Activated B cell treated with CpG ODN at 0.5 μM for 24 hours (primary cell): ENCODE results near the gene EEF1G. TPM values are rescaled to one million over a fixed set of nuclear protein-coding genes. Genes with fewer than 3 reads are reported as not detected.

Source experiments
- ATAC-seq: fragments of 200-7000 bp; cut with Tn5 transposase; one replicate; pipeline ENCODE4 v1.10.0; 2021; ENCODE audit warnings: low read depth, mild to moderate bottlenecking, moderate library complexity
- CTCF ChIA-PET: fragments of 350-600 bp; sonication (Branson Sonifier 250); formaldehyde crosslinking; loops from one replicate; lab custom pipeline; 2021; ENCODE audit warnings: antibody characterized with exemption; lab: Charles Lee
- POLR2A ChIA-PET: fragments of 350-600 bp; sonication (Branson Sonifier 250); formaldehyde crosslinking; loops from one replicate; lab custom pipeline; 2021; ENCODE audit warnings: antibody characterized with exemption; lab: Charles Lee
- DNase-seq: peaks from one replicate; pipeline ENCODE4 v3.0.0; 2022
- H3K27ac Mint-ChIP-seq: one replicate; pipeline ENCODE4 v1.8.0; 2020; ENCODE audit warnings: mixed read lengths
- H3K27me3 Mint-ChIP-seq: one replicate; pipeline ENCODE4 v1.8.0; 2021; ENCODE audit warnings: mixed read lengths
- H3K36me3 Mint-ChIP-seq: one replicate; pipeline ENCODE4 v1.8.0; 2021; ENCODE audit warnings: low read depth, mixed read lengths
- H3K4me1 Mint-ChIP-seq: one replicate; pipeline ENCODE4 v1.8.0; 2021; ENCODE audit warnings: mixed read lengths
- H3K4me3 Mint-ChIP-seq: one replicate; pipeline ENCODE4 v1.8.0; 2020; ENCODE audit warnings: mild to moderate bottlenecking, mixed read lengths
- H3K9me3 Mint-ChIP-seq: one replicate; pipeline ENCODE4 v1.8.0; 2020; ENCODE audit warnings: mixed read lengths
- CTCF ChIP-seq: fragments of 200-600 bp; IDR thresholded peaks from one replicate; pipeline ENCODE4 v1.8.0; 2022; ENCODE audit warnings: antibody characterized with exemption, mild to moderate bottlenecking
- intact Hi-C: fragments of 100-400 bp; cut with micrococcal nuclease; formaldehyde crosslinking; loops from one replicate; pipeline ENCODE4 v1.15.1; 2024
- total RNA-seq: library from RNA; stranded (reverse); gene quantifications from 2 replicates; pipeline ENCODE4 v1.2.3, GENCODE V29; 2022

EEF1G gene
- total RNA-seq, 1 donor from 2014 or later = 2,373 TPM

DNA sequence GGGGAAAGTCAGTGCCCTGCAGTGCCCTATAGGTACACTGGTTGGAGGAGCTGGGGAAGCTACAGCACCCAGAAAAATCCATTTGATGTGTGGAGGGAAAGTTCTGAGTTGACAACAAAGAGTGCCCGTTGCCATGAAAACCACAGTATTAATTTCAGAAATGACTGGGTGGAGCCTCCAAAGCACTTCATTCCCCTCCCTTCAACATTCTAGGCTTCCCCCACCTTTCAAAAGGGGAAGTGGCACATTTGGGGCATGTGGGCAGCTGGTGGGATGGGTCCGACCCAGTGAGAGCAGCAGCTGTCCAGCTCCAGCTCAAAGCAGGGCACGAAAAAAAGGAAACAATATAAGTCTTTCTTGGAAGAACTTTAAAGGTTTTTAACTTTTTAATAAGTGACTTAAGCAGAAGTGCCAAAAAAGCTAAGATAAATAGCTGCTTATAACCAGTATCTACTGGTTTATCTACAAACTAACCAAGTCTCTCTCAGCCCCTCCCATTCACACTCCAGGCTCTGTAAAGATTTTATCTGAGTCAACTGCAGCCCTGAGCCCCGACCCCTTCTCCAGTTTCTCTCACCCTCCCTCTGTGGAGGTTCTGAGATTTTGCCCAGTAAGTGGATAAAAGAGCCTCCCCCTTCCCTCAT is 18.1 kb downstream of the EEF1G start:
- CTCF ChIA-PET = interaction anchor here (1.0 to 11.9 kb wide), 4 partner anchors 9 to 130 kb away, joined by 3 to 192 read pairs (median 82); partner anchors contain the start of gene AHNAK

DNA sequence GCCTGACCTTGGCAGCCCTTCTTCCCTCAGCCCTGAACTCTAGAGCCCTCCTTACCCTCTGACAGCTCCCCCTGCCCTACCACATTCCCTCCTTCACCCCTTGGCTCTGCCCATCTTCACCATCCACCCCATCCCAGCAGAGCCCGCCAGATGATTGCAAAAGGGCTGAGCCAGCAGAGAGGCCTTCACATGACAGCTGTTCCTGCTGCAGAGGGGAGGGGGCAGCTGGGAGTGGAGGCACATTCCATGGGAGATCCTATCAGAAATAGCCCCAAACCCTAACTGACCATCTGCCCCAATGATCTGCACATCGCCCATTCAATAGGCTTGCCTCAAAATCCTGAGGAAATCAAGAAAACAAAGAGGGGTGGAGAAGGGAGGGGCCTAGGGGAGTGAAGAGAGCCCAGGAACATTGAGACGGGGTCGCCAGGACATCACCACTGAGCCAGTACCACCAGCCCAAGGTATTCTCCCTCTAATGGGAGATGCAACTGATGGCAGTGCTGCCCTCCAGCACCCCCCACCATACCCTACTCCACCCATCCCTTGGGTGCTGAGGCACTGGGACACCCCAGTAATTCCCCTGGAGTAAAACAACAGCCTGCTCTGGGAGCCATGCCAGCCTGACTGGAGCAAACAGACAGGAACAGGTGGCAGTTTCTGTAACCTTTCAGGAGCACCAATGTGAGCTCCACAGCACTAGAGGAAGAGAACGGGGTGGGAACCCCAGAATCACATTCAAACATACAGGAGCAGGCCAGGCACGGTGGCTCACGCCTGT is 19.1 kb downstream of the EEF1G start:
- peak overlapping the region; percentile 81 for H3K4me3 Mint-ChIP-seq
- H3K36me3 Mint-ChIP-seq = peaks cover 16% of the 10 kb centered on the region
- no peak for DNase-seq
- H3K9me3 Mint-ChIP-seq = no peaks in the 10 kb centered on the region
- H3K4me1 Mint-ChIP-seq = peaks cover 89% of the 10 kb centered on the region
- ATAC-seq = no peak
- no peak for TF ChIP-seq CTCF
- intact Hi-C loops = loop anchor here (1.0 to 10.0 kb wide), 9 partner anchors 8 to 1642 kb away; partner anchors contain the start of genes AHNAK, FTH1, TMEM109 and TUT1
- ChIA-PET POLR2A (interaction anchor here (0.6 to 7.4 kb wide), 14 partner anchors 8 to 327 kb away, joined by 3 to 183 read pairs (median 10); partner anchors contain the start of genes AHNAK, C11orf98, CSKMT and HNRNPUL2), CTCF (interaction anchor here (1.1 to 11.9 kb wide), 3 partner anchors 8 to 129 kb away, joined by 4 to 192 read pairs (median 161); partner anchors contain the start of gene AHNAK)
- H3K27ac Mint-ChIP-seq = peak overlapping the region; percentile 99
- H3K27me3 Mint-ChIP-seq = no peaks in the 10 kb centered on the region

More for the DNA sequence above, 18.1 kb downstream of the EEF1G start:
- peak overlapping the region; percentile 81 for H3K4me3 Mint-ChIP-seq
- peaks cover 27% of the 10 kb centered on the region for H3K36me3 Mint-ChIP-seq
- peaks cover 88% of the 10 kb centered on the region for H3K4me1 Mint-ChIP-seq
- intact Hi-C loops = loop anchor here (1.0 to 10.0 kb wide), 8 partner anchors 9 to 1201 kb away; partner anchors contain the start of genes AHNAK and TUT1
- ATAC-seq = peak; percentile 52
- peak; percentile 56 for DNase-seq
- no peaks in the 10 kb centered on the region for H3K9me3 Mint-ChIP-seq
- no peak for TF ChIP-seq CTCF
- POLR2A ChIA-PET = interaction anchor here (0.6 to 7.4 kb wide), 17 partner anchors 9 to 326 kb away, joined by 3 to 183 read pairs (median 6); partner anchors contain the start of genes AHNAK, C11orf98, CSKMT and GNG3
- no peaks in the 10 kb centered on the region for H3K27me3 Mint-ChIP-seq
- peak overlapping the region; percentile 99 for H3K27ac Mint-ChIP-seq

GRCh38 chr11:62553839-62554361 is 19.8 kb downstream of the EEF1G start:
- Mint-ChIP-seq H3K27me3 (no peaks in the 10 kb centered on the region), H3K36me3 (peaks cover 10% of the 10 kb centered on the region), H3K27ac (peak overlapping the region; percentile 99), H3K4me1 (peaks cover 86% of the 10 kb centered on the region), H3K4me3 (peak overlapping the region; percentile 81), H3K9me3 (no peaks in the 10 kb centered on the region)
- no peak for TF ChIP-seq CTCF
- ATAC-seq (no peak), DNase-seq (no peak)
- CTCF ChIA-PET = interaction anchor here (11.9 kb wide), 1 partner anchor 12 kb away, joined by 192 read pairs; no protein-coding TSS in a partner anchor
- intact Hi-C loops = loop anchor here (5.0 to 10.0 kb wide), 4 partner anchors 587 to 1642 kb away; partner anchors contain the start of genes FTH1 and TMEM109
- POLR2A ChIA-PET = interaction anchor here (0.6 to 7.4 kb wide), 7 partner anchors 13 to 287 kb away, joined by 3 to 183 read pairs (median 24); partner anchors contain the start of genes C11orf98, CSKMT, EEF1G and MTA2

DNA sequence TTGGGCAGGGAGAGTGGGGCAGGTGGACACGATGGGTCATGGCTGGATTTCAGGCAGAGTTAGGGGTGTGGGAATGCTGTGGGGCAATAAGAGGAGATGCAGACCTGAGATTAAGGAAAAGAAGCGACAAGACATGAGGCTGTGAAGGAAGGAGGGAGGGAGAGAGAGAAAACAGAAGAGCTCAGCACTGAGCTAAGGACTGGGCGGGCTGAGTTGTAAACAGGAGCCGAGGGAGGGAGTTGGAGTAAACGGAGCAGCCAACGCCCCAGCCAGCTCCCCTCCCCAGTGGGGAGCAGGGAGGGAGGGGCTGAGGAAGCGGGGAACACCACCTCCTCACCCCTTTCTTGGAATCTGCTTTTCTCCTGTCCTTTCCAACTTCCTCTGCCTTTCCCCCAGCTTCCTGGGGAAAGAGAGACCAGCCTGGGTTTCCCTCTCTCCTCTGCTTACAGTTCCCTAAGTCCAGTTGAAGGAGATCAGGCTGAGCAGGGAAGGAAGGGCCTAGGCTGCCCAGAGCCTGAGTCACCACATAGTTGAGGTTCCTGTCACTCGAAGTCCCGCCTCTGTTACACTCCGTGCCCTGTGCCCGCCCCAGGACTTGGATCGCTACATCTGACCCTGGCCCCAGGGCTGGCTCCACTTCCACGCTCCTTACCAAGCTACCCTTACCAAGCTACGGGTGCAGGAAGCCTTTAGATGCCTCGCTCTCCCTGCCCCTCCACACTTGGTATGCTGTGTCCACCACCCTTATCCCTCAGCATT is 20.4 kb downstream of the EEF1G start:
- no peak for TF ChIP-seq CTCF
- ChIA-PET CTCF (interaction anchor here (0.9 to 11.9 kb wide), 3 partner anchors 11 to 159 kb away, joined by 3 to 192 read pairs (median 11); no protein-coding TSS in a partner anchor), POLR2A (interaction anchor here (0.7 to 7.4 kb wide), 12 partner anchors 12 to 904 kb away, joined by 3 to 183 read pairs (median 10); partner anchors contain the start of genes C11orf98, CSKMT, EEF1G and HNRNPUL2)
- Mint-ChIP-seq H3K9me3 (no peaks in the 10 kb centered on the region), H3K4me3 (peak overlapping the region; percentile 69), H3K4me1 (peaks cover 84% of the 10 kb centered on the region), H3K27me3 (no peaks in the 10 kb centered on the region), H3K36me3 (peaks cover 8% of the 10 kb centered on the region), H3K27ac (peak overlapping the region; percentile 99)
- no peak for DNase-seq
- peak; percentile 16 for ATAC-seq
- intact Hi-C loops = loop anchor here (5.0 to 10.0 kb wide), 4 partner anchors 586 to 1641 kb away; partner anchors contain the start of genes FTH1 and TMEM109
